ENCODE measurements around the gene GALNT1. TPM values are rescaled to one million over a fixed set of nuclear protein-coding genes. Genes with fewer than 3 reads are reported as not detected.

The GALNT1 gene
- total and polyA plus RNA-seq, 3 experiments from 2014 or later: 43.9 to 54.8 (median 46.1) TPM

GRCh38 chr18:35715139-35715538 lies 133.6 kb downstream of the GALNT1 start:
- H3K4me3 Mint-ChIP-seq: no peak overlapping the region
- H3K27me3 Mint-ChIP-seq: no peaks in the 10 kb centered on the region
- Histone ChIP-seq H3K4me1 (ENCODE audit: insufficient read depth, low read length) (no peaks in the 10 kb centered on the region), H3K27me3 (ENCODE audit: insufficient read depth, low read length, poor library complexity, severe bottlenecking) (no peaks in the 10 kb centered on the region), H3K27ac (ENCODE audit: low read depth, low read length) (no peak overlapping the region), H3K9me3 (ENCODE audit: low read length) (no peaks in the 10 kb centered on the region), H3K36me3 (ENCODE audit: insufficient read depth, low read length) (no peaks in the 10 kb centered on the region), H3K4me3 (ENCODE audit: low read length) (no peak overlapping the region)
- CTCF ChIA-PET: no interaction called here
- DNase-seq: no peak
- POLR2A ChIA-PET: no interaction called here
- H3K27ac Mint-ChIP-seq: no peak overlapping the region
- H3K9me3 Mint-ChIP-seq: peaks cover 0 to 21% (median 15%) of the 10 kb centered on the region in 5 donors
- H3K36me3 Mint-ChIP-seq: peaks cover 16 to 31% (median 25%) of the 10 kb centered on the region in 3 donors
- no peaks in the 10 kb centered on the region for H3K4me1 Mint-ChIP-seq

GRCh38 chr18:35716169-35716831 lies 134.8 kb downstream of the GALNT1 start:
- no peaks in the 10 kb centered on the region for H3K9me3 ChIP-seq (ENCODE audit: low read length)
- H3K27me3 ChIP-seq (ENCODE audit: insufficient read depth, low read length, poor library complexity, severe bottlenecking): no peaks in the 10 kb centered on the region
- ChIA-PET POLR2A (no interaction called here), CTCF (no interaction called here)
- H3K4me1 Mint-ChIP-seq: no peaks in the 10 kb centered on the region
- H3K27me3 Mint-ChIP-seq: peaks cover 4% of the 10 kb centered on the region in 2 donors
- H3K36me3 ChIP-seq (ENCODE audit: insufficient read depth, low read length): no peaks in the 10 kb centered on the region
- H3K4me3 ChIP-seq (ENCODE audit: low read length): no peak overlapping the region
- no peak overlapping the region for H3K27ac ChIP-seq (ENCODE audit: low read depth, low read length)
- peak overlapping the region in 1 of 8 donors; percentile 52 for H3K27ac Mint-ChIP-seq
- no peak overlapping the region for H3K4me3 Mint-ChIP-seq
- H3K4me1 ChIP-seq (ENCODE audit: insufficient read depth, low read length): no peaks in the 10 kb centered on the region
- H3K36me3 Mint-ChIP-seq: peaks cover 13 to 22% (median 15%) of the 10 kb centered on the region in 3 donors
- H3K9me3 Mint-ChIP-seq: peaks cover 3 to 25% (median 16%) of the 10 kb centered on the region in 5 donors
- DNase-seq: no peak

GRCh38 chr18:35717182-35717581 lies 135.6 kb downstream of the GALNT1 start:
- Histone ChIP-seq H3K27me3 (ENCODE audit: insufficient read depth, low read length, poor library complexity, severe bottlenecking) (no peaks in the 10 kb centered on the region), H3K4me1 (ENCODE audit: insufficient read depth, low read length) (no peaks in the 10 kb centered on the region), H3K9me3 (ENCODE audit: low read length) (no peaks in the 10 kb centered on the region), H3K4me3 (ENCODE audit: low read length) (no peak overlapping the region), H3K27ac (ENCODE audit: low read depth, low read length) (no peak overlapping the region), H3K36me3 (ENCODE audit: insufficient read depth, low read length) (no peaks in the 10 kb centered on the region)
- peak overlapping the region in 1 of 8 donors; percentile 2 for H3K27ac Mint-ChIP-seq
- peaks cover 8 to 13% (median 9%) of the 10 kb centered on the region in 3 donors for H3K36me3 Mint-ChIP-seq
- no peak for DNase-seq
- H3K27me3 Mint-ChIP-seq: peaks cover 4 to 8% of the 10 kb centered on the region in 2 donors
- no peak overlapping the region for H3K4me3 Mint-ChIP-seq
- CTCF ChIA-PET: no interaction called here
- peaks cover 3 to 25% (median 16%) of the 10 kb centered on the region in 5 donors for H3K9me3 Mint-ChIP-seq
- POLR2A ChIA-PET: no interaction called here
- no peaks in the 10 kb centered on the region for H3K4me1 Mint-ChIP-seq

- Histone ChIP-seq H3K27ac (ENCODE audit: low read depth, low read length) (no peak overlapping the region), H3K36me3 (ENCODE audit: insufficient read depth, low read length) (no peaks in the 10 kb centered on the region), H3K9me3 (ENCODE audit: low read length) (no peaks in the 10 kb centered on the region), H3K4me1 (ENCODE audit: insufficient read depth, low read length) (no peaks in the 10 kb centered on the region), H3K4me3 (ENCODE audit: low read length) (no peak overlapping the region), H3K27me3 (ENCODE audit: insufficient read depth, low read length, poor library complexity, severe bottlenecking) (no peaks in the 10 kb centered on the region)
- ChIA-PET POLR2A (no interaction called here), CTCF (no interaction called here)
- H3K27ac Mint-ChIP-seq: no peak overlapping the region
- H3K4me3 Mint-ChIP-seq: no peak overlapping the region
- peaks cover 3 to 24% (median 16%) of the 10 kb centered on the region in 5 donors for H3K9me3 Mint-ChIP-seq
- H3K4me1 Mint-ChIP-seq: no peaks in the 10 kb centered on the region
- H3K27me3 Mint-ChIP-seq: peaks cover 10 to 34% of the 10 kb centered on the region in 2 donors
- peaks cover 0 to 1% (median 0%) of the 10 kb centered on the region in 3 donors for H3K36me3 Mint-ChIP-seq
- no peak for DNase-seq
These were observed 140.0 kb downstream of the GALNT1 start for GRCh38 chr18:35721431-35722081.

- H3K27ac Mint-ChIP-seq: no peak overlapping the region
- CTCF ChIA-PET: no interaction called here
- H3K9me3 ChIP-seq (ENCODE audit: low read length): no peaks in the 10 kb centered on the region
- H3K36me3 ChIP-seq (ENCODE audit: insufficient read depth, low read length): no peaks in the 10 kb centered on the region
- peaks cover 0 to 4% (median 0%) of the 10 kb centered on the region in 3 donors for H3K4me1 Mint-ChIP-seq
- peaks cover 0 to 6% (median 0%) of the 10 kb centered on the region in 3 donors for H3K36me3 Mint-ChIP-seq
- H3K4me1 ChIP-seq (ENCODE audit: insufficient read depth, low read length): no peaks in the 10 kb centered on the region
- peaks cover 0 to 14% (median 7%) of the 10 kb centered on the region in 5 donors for H3K9me3 Mint-ChIP-seq
- H3K27ac ChIP-seq (ENCODE audit: low read depth, low read length): no peak overlapping the region
- no peak overlapping the region for H3K4me3 Mint-ChIP-seq
- no peak for DNase-seq
- H3K27me3 ChIP-seq (ENCODE audit: insufficient read depth, low read length, poor library complexity, severe bottlenecking): no peaks in the 10 kb centered on the region
- H3K4me3 ChIP-seq (ENCODE audit: low read length): no peak overlapping the region
- POLR2A ChIA-PET: no interaction called here
- peaks cover 1 to 17% of the 10 kb centered on the region in 2 donors for H3K27me3 Mint-ChIP-seq
These were observed 147.1 kb downstream of the GALNT1 start for GRCh38 chr18:35728676-35729075.

- DNase-seq: no peak
- Histone ChIP-seq H3K36me3 (ENCODE audit: insufficient read depth, low read length) (no peaks in the 10 kb centered on the region), H3K27me3 (ENCODE audit: insufficient read depth, low read length, poor library complexity, severe bottlenecking) (no peaks in the 10 kb centered on the region), H3K9me3 (ENCODE audit: low read length) (no peaks in the 10 kb centered on the region), H3K27ac (ENCODE audit: low read depth, low read length) (no peak overlapping the region), H3K4me1 (ENCODE audit: insufficient read depth, low read length) (no peaks in the 10 kb centered on the region), H3K4me3 (ENCODE audit: low read length) (no peak overlapping the region)
- Mint-ChIP-seq H3K9me3 (peaks cover 0 to 14% (median 4%) of the 10 kb centered on the region in 5 donors), H3K4me3 (no peak overlapping the region), H3K27ac (no peak overlapping the region), H3K36me3 (peaks cover 0 to 6% (median 0%) of the 10 kb centered on the region in 3 donors), H3K27me3 (peaks cover 7 to 8% of the 10 kb centered on the region in 2 donors), H3K4me1 (peaks cover 0 to 4% (median 0%) of the 10 kb centered on the region in 3 donors)
- ChIA-PET CTCF (no interaction called here), POLR2A (no interaction called here)
These were observed 148.6 kb downstream of the GALNT1 start for GRCh38 chr18:35729991-35730668.

- Mint-ChIP-seq H3K9me3 (peaks cover 0 to 14% (median 4%) of the 10 kb centered on the region in 5 donors), H3K4me1 (peaks cover 0 to 4% (median 0%) of the 10 kb centered on the region in 3 donors), H3K27ac (peak overlapping the region in 1 of 8 donors; percentile 27), H3K4me3 (no peak overlapping the region), H3K36me3 (peaks cover 0 to 6% (median 0%) of the 10 kb centered on the region in 3 donors), H3K27me3 (peaks cover 10% of the 10 kb centered on the region in 2 donors)
- H3K36me3 ChIP-seq (ENCODE audit: insufficient read depth, low read length): no peaks in the 10 kb centered on the region
- no peaks in the 10 kb centered on the region for H3K27me3 ChIP-seq (ENCODE audit: insufficient read depth, low read length, poor library complexity, severe bottlenecking)
- ChIA-PET CTCF (no interaction called here), POLR2A (no interaction called here)
- no peak overlapping the region for H3K27ac ChIP-seq (ENCODE audit: low read depth, low read length)
- no peak for DNase-seq
- H3K4me3 ChIP-seq (ENCODE audit: low read length): no peak overlapping the region
- no peaks in the 10 kb centered on the region for H3K4me1 ChIP-seq (ENCODE audit: insufficient read depth, low read length)
- H3K9me3 ChIP-seq (ENCODE audit: low read length): no peaks in the 10 kb centered on the region
These were observed 149.3 kb downstream of the GALNT1 start for GRCh38 chr18:35730691-35731370.
